ENCODE results near the gene MED26.
"Not testable (repeated sequence)": the region's sequence is repeated elsewhere in the genome, so short reads cannot be mapped to it uniquely, and the experiment has no call there.

Gene MED26

GRCh38 chr19:16628183-16628983 is at the start of gene MED26:
Gene MED26, minus strand, starts transcription at chr19:16628204. Its CDS starts 261 bp downstream, at chr19:16627943.
- peak; percentile 90 for DNase-seq (ENCODE audit: low read depth)

GRCh38 chr19:16677055-16677454 is 49.1 kb upstream of the MED26 start:
- no peak for DNase-seq (ENCODE audit: low read depth)

- no peak for DNase-seq (ENCODE audit: low read depth)
These were observed 48.2 kb upstream of the MED26 start for GRCh38 chr19:16676101-16676798.

GRCh38 chr19:16673839-16674238 is 45.8 kb upstream of the MED26 start:
- DNase-seq (ENCODE audit: low read depth), result not testable (repeated sequence)

- no peak for DNase-seq (ENCODE audit: low read depth)
These were observed 45.2 kb upstream of the MED26 start for GRCh38 chr19:16673231-16673630.

- DNase-seq (ENCODE audit: low read depth), result no peak
These were observed 43.8 kb upstream of the MED26 start for GRCh38 chr19:16671652-16672274.

GRCh38 chr19:16670291-16670690 is 42.3 kb upstream of the MED26 start:
- no peak for DNase-seq (ENCODE audit: low read depth)

GRCh38 chr19:16668702-16669101 is 40.7 kb upstream of the MED26 start:
- DNase-seq (ENCODE audit: low read depth), result not testable (repeated sequence)

- no peak for DNase-seq (ENCODE audit: low read depth)
These were observed 40.2 kb upstream of the MED26 start for GRCh38 chr19:16668176-16668575.

- no peak for DNase-seq (ENCODE audit: low read depth)
These were observed 33.6 kb upstream of the MED26 start for GRCh38 chr19:16661480-16662034.

- no peak for DNase-seq (ENCODE audit: low read depth)
These were observed 32.9 kb upstream of the MED26 start, which contains the start of gene TMEM38A for GRCh38 chr19:16660763-16661479. Gene TMEM38A, plus strand, starts transcription at chr19:16661139. Its CDS starts 79 bp downstream, at chr19:16661218.

- peak; percentile 99 for DNase-seq (ENCODE audit: low read depth)
These were observed 32.1 kb upstream of the MED26 start, which contains the start of gene SMIM7 for GRCh38 chr19:16659832-16660708. Gene SMIM7, minus strand, starts transcription at chr19:16660144. Its CDS starts 34 bp downstream, at chr19:16660110.

GRCh38 chr19:16659464-16659831 is 31.4 kb upstream of the MED26 start:
- no peak for DNase-seq (ENCODE audit: low read depth)

GRCh38 chr19:16657384-16657783 is 29.4 kb upstream of the MED26 start:
- DNase-seq (ENCODE audit: low read depth), result no peak

GRCh38 chr19:16655727-16656126 is 27.7 kb upstream of the MED26 start:
- DNase-seq (ENCODE audit: low read depth), result no peak

- DNase-seq (ENCODE audit: low read depth), result no peak
These were observed 26.6 kb upstream of the MED26 start for GRCh38 chr19:16654627-16655026.

- DNase-seq (ENCODE audit: low read depth), result no peak
These were observed 26.1 kb upstream of the MED26 start for GRCh38 chr19:16654140-16654539.

- no peak for DNase-seq (ENCODE audit: low read depth)
These were observed 24.9 kb upstream of the MED26 start for GRCh38 chr19:16652854-16653253.

GRCh38 chr19:16651421-16652188 is 23.6 kb upstream of the MED26 start:
- not testable (repeated sequence) for DNase-seq (ENCODE audit: low read depth)

- no peak for DNase-seq (ENCODE audit: low read depth)
These were observed 22.8 kb upstream of the MED26 start for GRCh38 chr19:16650821-16651220.

Data from iris pigment epithelial cell (primary cell).